Tibial nerve (tissue), 4 donors: Measurements from ENCODE around the gene DNAH5. TPM values are rescaled to one million over a fixed set of nuclear protein-coding genes. Genes with fewer than 3 reads are reported as not detected.
"Not testable (repeated sequence)": the region's sequence is repeated elsewhere in the genome, so short reads cannot be mapped to it uniquely, and the experiment has no call there.

Experiments used
- DNase-seq, 2 donors: peaks; one replicate each; pipeline ENCODE4 v3.0.0-alpha.2; 2019; ENCODE audit warnings: low spot score in 2 of 2
- H3K27ac ChIP-seq, 4 donors: fragments of 200-600 bp; sonication (generic) in 3 of 4; one replicate each; pipeline ENCODE4 v1.5.1; 2017 to 2019; ENCODE audit warnings: mild to moderate bottlenecking in 1 of 4
- H3K27me3 ChIP-seq, 2 donors: fragments of 200-600 bp; sonication (generic) in 1 of 2; one replicate each; pipeline versions ENCODE4 v1.5.1 to v1.6.0; 2017 to 2019
- H3K36me3 ChIP-seq, 3 donors: fragments of 200-600 bp; sonication (generic); one replicate each; pipeline ENCODE4 v1.5.1; 2018 to 2019
- H3K4me1 ChIP-seq, 4 donors: fragments of 200-600 bp; sonication (generic) in 3 of 4; one replicate each; pipeline ENCODE4 v1.5.1; 2017 to 2019
- H3K4me3 ChIP-seq, 4 donors: fragments of 200-600 bp; sonication (generic) in 3 of 4; one replicate each; pipeline ENCODE4 v1.5.1; 2017 to 2019; ENCODE audit warnings: mild to moderate bottlenecking in 1 of 4, moderate library complexity in 1 of 4
- H3K9me3 ChIP-seq, 4 donors: fragments of 200-600 bp; sonication (generic) in 3 of 4; one replicate each; pipeline ENCODE4 v1.5.1; 2017 to 2019
- CTCF ChIP-seq, 5 experiments: fragments of 200-600 bp in 3 of 5; fragments of 450-650 bp in 2 of 5; sonication (generic) in 3 of 5; IDR thresholded peaks; one replicate each; pipeline ENCODE4 v1.5.1; 2016 to 2019; ENCODE audit warnings: antibody characterized with exemption in 5 of 5, mild to moderate bottlenecking in 3 of 5, moderate library complexity in 2 of 5
- EP300 ChIP-seq, 2 donors: sonication (generic); formaldehyde crosslinking; IDR thresholded peaks; one replicate each; pipeline ENCODE4 v1.6.1; 2017; ENCODE audit warnings: antibody characterized with exemption in 2 of 2, mild to moderate bottlenecking in 1 of 2
- POLR2A ChIP-seq, 2 donors: fragments of 450-650 bp; IDR thresholded peaks; one replicate each; pipeline ENCODE4 v1.6.1; 2017; ENCODE audit warnings: antibody characterized with exemption in 2 of 2, mild to moderate bottlenecking in 2 of 2, moderate library complexity in 2 of 2
- WGBS, 2 donors: methylation state at CpG; one replicate each; pipeline ENCODE4 v1.1.5; 2018; 5-methylcytosine and 5-hydroxymethylcytosine counted together
- total RNA-seq, 4 donors: library from RNA; depleted of rRNA; stranded (reverse); fragments of >200 nt; gene quantifications; one replicate each; pipeline ENCODE4 v1.1.0, GENCODE V29; 2016

Gene DNAH5
- total RNA-seq, 4 donors from 2014 or later, result 0.21 to 0.60 (median 0.31) TPM

GRCh38 chr5:13804336-13804735 lies 140.2 kb downstream of the DNAH5 start:
- no peak overlapping the region for H3K4me3 ChIP-seq
- no peaks in the 10 kb centered on the region for H3K9me3 ChIP-seq
- no peaks in the 10 kb centered on the region for H3K4me1 ChIP-seq
- 87 to 90% methylated on average over 5 of the region's 5 CpGs for WGBS, 2 donors
- no peak overlapping the region for H3K27ac ChIP-seq
- no peaks in the 10 kb centered on the region for H3K27me3 ChIP-seq
- no peak for TF ChIP-seq POLR2A (IDR thresholded peaks at IDR 0.05)
- no peak for TF ChIP-seq CTCF (IDR thresholded peaks at IDR 0.05)
- no peak for TF ChIP-seq EP300 (IDR thresholded peaks at IDR 0.05)
- no peaks in the 10 kb centered on the region for H3K36me3 ChIP-seq
- no peak for DNase-seq

- not testable (repeated sequence) for H3K4me3 ChIP-seq, H3K27me3 ChIP-seq, DNase-seq, H3K27ac ChIP-seq, H3K36me3 ChIP-seq, H3K4me1 ChIP-seq, H3K9me3 ChIP-seq
- 86 to 92% methylated on average over 2 of the region's 2 CpGs for WGBS, 2 donors
These were observed 145.9 kb downstream of the DNAH5 start for GRCh38 chr5:13798569-13798968.

- WGBS, 2 donors, result 85 to 91% methylated on average over 6 of the region's 6 CpGs
- no peak for DNase-seq
- Histone ChIP-seq H3K4me1 (no peaks in the 10 kb centered on the region), H3K36me3 (no peaks in the 10 kb centered on the region), H3K4me3 (no peak overlapping the region), H3K27me3 (no peaks in the 10 kb centered on the region), H3K9me3 (peaks cover 0 to 5% (median 0%) of the 10 kb centered on the region in 4 donors), H3K27ac (no peak overlapping the region)
- no peak for TF ChIP-seq POLR2A (IDR thresholded peaks at IDR 0.05)
- TF ChIP-seq CTCF (IDR thresholded peaks at IDR 0.05), result no peak
- no peak for TF ChIP-seq EP300 (IDR thresholded peaks at IDR 0.05)
These were observed 158.6 kb downstream of the DNAH5 start for GRCh38 chr5:13785781-13786415.

- DNase-seq, result no peak
- no peaks in the 10 kb centered on the region for H3K9me3 ChIP-seq
- H3K4me3 ChIP-seq, result no peak overlapping the region
- TF ChIP-seq CTCF (IDR thresholded peaks at IDR 0.05) (no peak), EP300 (IDR thresholded peaks at IDR 0.05) (no peak), POLR2A (IDR thresholded peaks at IDR 0.05) (no peak)
- no peaks in the 10 kb centered on the region for H3K27me3 ChIP-seq
- H3K27ac ChIP-seq, result no peak overlapping the region
- H3K4me1 ChIP-seq, result no peaks in the 10 kb centered on the region
- WGBS, 2 donors, result 76% methylated on average over 10 of the region's 10 CpGs
- H3K36me3 ChIP-seq, result no peaks in the 10 kb centered on the region
These were observed 160.8 kb downstream of the DNAH5 start for GRCh38 chr5:13783726-13784125.

- H3K4me1 ChIP-seq, result no peaks in the 10 kb centered on the region
- H3K36me3 ChIP-seq, result no peaks in the 10 kb centered on the region
- no peak overlapping the region for H3K27ac ChIP-seq
- WGBS, 2 donors, result 92 to 97% methylated on average over 1 of the region's 1 CpG
- H3K4me3 ChIP-seq, result no peak overlapping the region
- no peak for DNase-seq
- H3K9me3 ChIP-seq, result no peaks in the 10 kb centered on the region
- no peaks in the 10 kb centered on the region for H3K27me3 ChIP-seq
- TF ChIP-seq CTCF (IDR thresholded peaks at IDR 0.05) (no peak), EP300 (IDR thresholded peaks at IDR 0.05) (no peak), POLR2A (IDR thresholded peaks at IDR 0.05) (no peak)
These were observed 164.4 kb downstream of the DNAH5 start for GRCh38 chr5:13780081-13780480.

- no peak for DNase-seq
- H3K36me3 ChIP-seq, result no peaks in the 10 kb centered on the region
- H3K4me3 ChIP-seq, result no peak overlapping the region
- TF ChIP-seq EP300 (IDR thresholded peaks at IDR 0.05) (no peak), POLR2A (IDR thresholded peaks at IDR 0.05) (no peak), CTCF (IDR thresholded peaks at IDR 0.05) (no peak)
- H3K4me1 ChIP-seq, result no peaks in the 10 kb centered on the region
- H3K27ac ChIP-seq, result no peak overlapping the region
- 68 to 76% methylated on average over 2 of the region's 2 CpGs for WGBS, 2 donors
- no peaks in the 10 kb centered on the region for H3K27me3 ChIP-seq
- H3K9me3 ChIP-seq, result no peaks in the 10 kb centered on the region
These were observed 170.8 kb downstream of the DNAH5 start for GRCh38 chr5:13773649-13774048.
